Endothelial cell of umbilical vein (primary cell): ENCODE results near the gene RNF157. TPM values are rescaled to one million over a fixed set of nuclear protein-coding genes. Genes with fewer than 3 reads are reported as not detected.

Source experiments
- BruUV-seq: library from RNA; stranded (reverse); fragments of 400-500 nt; replicated peaks from 2 replicates; lab custom pipeline; 2021; lab: Mats Ljungman, UMichigan
- CTCF ChIA-PET: fragments of 300-600, 350-600 bp; sonication (Branson Sonifier 250); formaldehyde crosslinking; loops from one replicate; lab custom pipeline; 2021; ENCODE audit warnings: antibody characterized with exemption, inconsistent platforms; lab: Charles Lee
- POLR2A ChIA-PET: fragments of 300-600, 350-600 bp; sonication (Branson Sonifier 250); formaldehyde crosslinking; loops from one replicate; lab custom pipeline; 2021; ENCODE audit warnings: antibody characterized with exemption, inconsistent platforms; lab: Charles Lee
- DNase-seq: peaks from one replicate; pipeline ENCODE4 v3.0.0-alpha.2; 2011; ENCODE audit warnings: low read depth, low spot score
- FAIRE-seq: peaks from 2 replicates; lab custom pipeline; 2011; peaks lifted over from hg19 to GRCh38; lab: Jason Lieb, UNC
- H2AFZ ChIP-seq: 2 replicates; pipeline ENCODE4 v1.6.0; 2012; ENCODE audit warnings: low read depth, low read length, control low read depth, inconsistent platforms
- H3K27ac ChIP-seq: 2 replicates; pipeline ENCODE4 v1.5.1; 2011; ENCODE audit warnings: low read depth, mild to moderate bottlenecking, control low read depth, low read length, moderate library complexity; ENCODE audit not compliant: insufficient read depth
- H3K27me3 ChIP-seq, 2 experiments: 2 replicates each; pipeline versions ENCODE4 v1.6.0 to v1.6.1; 2011; ENCODE audit warnings: low read length in 2 of 2, mixed read lengths in 1 of 2; ENCODE audit not compliant: control insufficient read depth in 2 of 2, insufficient read depth in 2 of 2
- H3K36me3 ChIP-seq, 2 experiments: 2 replicates in 1 of 2; 3 replicates in 1 of 2; pipeline ENCODE4 v1.5.1; 2011; ENCODE audit warnings: low read length in 2 of 2, mild to moderate bottlenecking in 1 of 2, moderate library complexity in 1 of 2; ENCODE audit not compliant: control insufficient read depth in 2 of 2, insufficient read depth in 2 of 2; ENCODE audit errors: extremely low read depth in 1 of 2
- H3K4me1 ChIP-seq: 3 replicates; pipeline ENCODE4 v1.5.1; 2011; ENCODE audit warnings: mild to moderate bottlenecking, low read length; ENCODE audit not compliant: control insufficient read depth, insufficient read depth; ENCODE audit errors: extremely low read depth
- H3K4me2 ChIP-seq: 2 replicates; pipeline ENCODE4 v1.6.1; 2011; ENCODE audit warnings: low read length, control low read depth, mixed read lengths; ENCODE audit not compliant: insufficient read depth
- H3K4me3 ChIP-seq, 3 experiments: fragments of 200-600 bp in 1 of 3; sonication (generic), shearing (Covaris generic) in 1 of 3; replicated peaks in 1 of 3; 2 replicates each; pipeline ENCODE4 v1.5.1; 2011 to 2016; ENCODE audit warnings: control low read depth in 3 of 3, low read length in 3 of 3, mild to moderate bottlenecking in 2 of 3, inconsistent platforms in 1 of 3, low read depth in 1 of 3, moderate library complexity in 1 of 3; ENCODE audit not compliant: insufficient read depth in 1 of 3
- H3K79me2 ChIP-seq: 2 replicates; pipeline ENCODE4 v1.6.0; 2012; ENCODE audit warnings: low read length, inconsistent platforms; ENCODE audit not compliant: control insufficient read depth, insufficient read depth
- H3K9ac ChIP-seq: replicated peaks from 2 replicates; pipeline ENCODE3; 2011; ENCODE audit warnings: low read length, control low read depth; ENCODE audit not compliant: insufficient read depth; ENCODE audit errors: extremely low read depth
- H3K9me1 ChIP-seq: replicated peaks from 3 replicates; pipeline ENCODE4 v1.6.0; 2011; ENCODE audit warnings: mild to moderate bottlenecking, low read length; ENCODE audit not compliant: control insufficient read depth, insufficient read depth; ENCODE audit errors: extremely low read depth
- H3K9me3 ChIP-seq: replicated peaks from 2 replicates; pipeline ENCODE4 v1.5.1; 2012; ENCODE audit warnings: low read length, inconsistent platforms; ENCODE audit not compliant: control insufficient read depth, insufficient read depth
- H4K20me1 ChIP-seq: replicated peaks from 2 replicates; pipeline ENCODE3; 2011; ENCODE audit warnings: mild to moderate bottlenecking, low read length; ENCODE audit not compliant: control insufficient read depth, insufficient read depth; ENCODE audit errors: extremely low read depth
- EZH2 ChIP-seq: IDR thresholded peaks from 2 replicates; pipeline ENCODE4 v1.6.1; 2012; ENCODE audit warnings: borderline replicate concordance, low read depth, mild to moderate bottlenecking, moderate library complexity, low read length, inconsistent platforms; ENCODE audit not compliant: severe bottlenecking
- FOS ChIP-seq: IDR thresholded peaks from 2 replicates; pipeline ENCODE4 v1.6.1; 2011; ENCODE audit warnings: mild to moderate bottlenecking, low read length, moderate library complexity, borderline replicate concordance; ENCODE audit not compliant: insufficient read depth
- GATA2 ChIP-seq: IDR thresholded peaks from 2 replicates; pipeline ENCODE4 v1.7.0; 2011; ENCODE audit warnings: low read depth, mild to moderate bottlenecking, moderate library complexity, mixed read lengths, low read length; ENCODE audit not compliant: insufficient read length, insufficient read depth
- JUN ChIP-seq: IDR thresholded peaks from 2 replicates; pipeline ENCODE4 v1.6.1; 2011; ENCODE audit warnings: borderline replicate concordance, low read depth; ENCODE audit not compliant: insufficient read length, insufficient read depth
- MYC ChIP-seq: IDR thresholded peaks from one replicate; pipeline ENCODE4 v1.6.1; 2011; ENCODE audit warnings: mild to moderate bottlenecking, low read depth, low read length
- POLR2A ChIP-seq: IDR thresholded peaks from 2 replicates; pipeline ENCODE4 v1.6.1; 2012; ENCODE audit warnings: low read depth, mild to moderate bottlenecking, control low read depth, low read length
- POLR2AphosphoS5 ChIP-seq: IDR thresholded peaks from 2 replicates; pipeline ENCODE4 v1.6.1; 2012; ENCODE audit warnings: low read depth, mild to moderate bottlenecking, control low read depth, low read length, moderate library complexity; ENCODE audit not compliant: insufficient read depth
- dilution Hi-C: fragments of 300-500 bp; cut with MboI; formaldehyde crosslinking; loops from one replicate; pipeline ENCODE4 v1.15.0; 2019; ENCODE audit warnings: low sequenced_read_pairs; ENCODE audit not compliant: extremely low pct_ligation_motif_present
- intact Hi-C: fragments of 100-400 bp; cut with micrococcal nuclease; formaldehyde crosslinking; loops from one replicate; pipeline ENCODE4 v1.10.0; 2022
- polyA plus RNA-seq, 4 experiments: library from polyadenylated mRNA; depleted of rRNA in 3 of 4; stranded (reverse) in 3 of 4; unstranded in 1 of 4; fragments of >200 nt; gene quantifications; 2 replicates each; pipeline versions ENCODE4 v1.2.1 to v1.2.3, GENCODE V29; 2011 to 2012; ENCODE audit warnings: missing spikeins in 1 of 4
- total RNA-seq: library from RNA; stranded (reverse); gene quantifications from 2 replicates; pipeline ENCODE4 v1.2.3, GENCODE V29; 2021
- TF ChIP-seq, protein P1 (sequence below), 2 donors: IDR thresholded peaks; 1 replicate in 1 of 2; 2 replicates in 1 of 2; pipeline ENCODE4 v1.5.1; 2011; ENCODE audit warnings: low read length in 2 of 2, mild to moderate bottlenecking in 2 of 2, moderate library complexity in 2 of 2, control low read depth in 1 of 2, inconsistent platforms in 1 of 2, low read depth in 1 of 2; ENCODE audit not compliant: insufficient read depth in 1 of 2; ENCODE audit errors: extremely low read depth in 1 of 2
- TF ChIP-seq, protein P2 (sequence below): IDR thresholded peaks from 2 replicates; pipeline ENCODE4 v1.6.1; 2011; ENCODE audit not compliant: insufficient read depth, insufficient read length

Gene RNF157
- total and polyA plus RNA-seq, 2 donors (not counting 3 experiments of a cell fraction or from before 2014, with no cell fraction given): 0.07 to 0.86 TPM

- Histone ChIP-seq H3K4me1 (no peaks in the 10 kb centered on the region), H3K9me1 (no peaks in the 10 kb centered on the region), H4K20me1 (no peaks in the 10 kb centered on the region), H3K36me3 (no peaks in the 10 kb centered on the region), H3K9me3 (no peaks in the 10 kb centered on the region), H3K4me2 (no peak overlapping the region), H3K9ac (no peak overlapping the region), H3K27ac (no peak overlapping the region), H3K4me3 (no peak overlapping the region), H3K79me2 (no peaks in the 10 kb centered on the region), H3K27me3 (peaks cover 4 to 12% of the 10 kb centered on the region in 2 experiments), H2AFZ (no peak overlapping the region)
- dilution Hi-C loops (no loop called here), intact Hi-C loops (no loop called here)
- DNase-seq (no peak), FAIRE-seq (peak; percentile 33)
- TF ChIP-seq MYC (no peak), JUN (no peak), POLR2A (no peak), EZH2 (no peak), POLR2AphosphoS5 (no peak), GATA2 (no peak), FOS (no peak)
- TF ChIP-seq, protein P1, sequence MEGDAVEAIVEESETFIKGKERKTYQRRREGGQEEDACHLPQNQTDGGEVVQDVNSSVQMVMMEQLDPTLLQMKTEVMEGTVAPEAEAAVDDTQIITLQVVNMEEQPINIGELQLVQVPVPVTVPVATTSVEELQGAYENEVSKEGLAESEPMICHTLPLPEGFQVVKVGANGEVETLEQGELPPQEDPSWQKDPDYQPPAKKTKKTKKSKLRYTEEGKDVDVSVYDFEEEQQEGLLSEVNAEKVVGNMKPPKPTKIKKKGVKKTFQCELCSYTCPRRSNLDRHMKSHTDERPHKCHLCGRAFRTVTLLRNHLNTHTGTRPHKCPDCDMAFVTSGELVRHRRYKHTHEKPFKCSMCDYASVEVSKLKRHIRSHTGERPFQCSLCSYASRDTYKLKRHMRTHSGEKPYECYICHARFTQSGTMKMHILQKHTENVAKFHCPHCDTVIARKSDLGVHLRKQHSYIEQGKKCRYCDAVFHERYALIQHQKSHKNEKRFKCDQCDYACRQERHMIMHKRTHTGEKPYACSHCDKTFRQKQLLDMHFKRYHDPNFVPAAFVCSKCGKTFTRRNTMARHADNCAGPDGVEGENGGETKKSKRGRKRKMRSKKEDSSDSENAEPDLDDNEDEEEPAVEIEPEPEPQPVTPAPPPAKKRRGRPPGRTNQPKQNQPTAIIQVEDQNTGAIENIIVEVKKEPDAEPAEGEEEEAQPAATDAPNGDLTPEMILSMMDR (IDR thresholded peaks at IDR 0.05; ENCODE audit: extremely low read depth in 1 of 2, insufficient read depth in 1 of 2, low read depth in 1 of 2, low read length in 2 of 2): no peak
- TF ChIP-seq, protein P2, sequence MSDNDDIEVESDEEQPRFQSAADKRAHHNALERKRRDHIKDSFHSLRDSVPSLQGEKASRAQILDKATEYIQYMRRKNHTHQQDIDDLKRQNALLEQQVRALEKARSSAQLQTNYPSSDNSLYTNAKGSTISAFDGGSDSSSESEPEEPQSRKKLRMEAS: no peak
- no TSS peak for BruUV-seq
- ChIA-PET CTCF (interaction anchor here (0.9 to 3.7 kb wide), 4 partner anchors 27 to 127 kb away, joined by 3 to 17 read pairs (median 8); no protein-coding TSS in a partner anchor), POLR2A (interaction anchor here (0.5 kb wide), 1 partner anchor 24 kb away, joined by 3 read pairs; no protein-coding TSS in a partner anchor)
Observed at GRCh38 chr17:76152591-76152990, 87.7 kb downstream of the RNF157 start.
